ENCODE measurements around the gene SERF2.
"Not testable (repeated sequence)": the region's sequence is repeated elsewhere in the genome, so short reads cannot be mapped to it uniquely, and the experiment has no call there.

The SERF2 gene
- total RNA-seq: 204 to 244 reads per million in 2 donors

- DNase-seq: peak; percentile 100
Measured at GRCh38 chr15:43791993-43792760, at the start of gene SERF2. TSS of gene SERF2 (plus strand) at chr15:43792320. CDS start at chr15:43792377, 57 bp downstream.

GRCh38 chr15:43746245-43746902 is 45.7 kb upstream of the SERF2 start, which contains the start of gene PDIA3:
TSS of gene PDIA3 (plus strand) at chr15:43746438. CDS start at chr15:43746540, 102 bp downstream.
- peak; percentile 88 for DNase-seq

- not testable (repeated sequence) for DNase-seq
Measured at GRCh38 chr15:43746903-43747309, 45.2 kb upstream of the SERF2 start.

DNA sequence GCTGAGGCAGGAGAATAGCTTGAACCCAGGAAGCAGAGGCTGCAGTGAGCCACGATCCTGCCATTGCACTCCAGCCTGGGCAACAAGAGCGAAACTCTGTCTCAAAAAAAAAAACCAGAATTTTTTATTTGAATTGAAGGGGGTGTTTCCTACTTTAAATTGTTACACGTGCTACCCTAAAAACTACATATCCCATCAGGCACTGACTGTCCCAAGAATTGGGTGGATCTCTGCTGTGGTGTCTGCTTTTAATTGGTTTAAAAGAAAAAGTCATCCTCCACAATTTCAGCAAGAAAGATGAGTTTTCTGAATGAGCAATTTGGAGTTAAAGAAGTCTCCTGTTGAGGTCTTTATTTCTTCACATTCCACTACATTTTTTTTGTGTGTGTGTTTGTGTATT is 43.7 kb upstream of the SERF2 start:
- no peak for DNase-seq

- no peak for DNase-seq
Measured at GRCh38 chr15:43749690-43750345, 42.3 kb upstream of the SERF2 start.

DNA sequence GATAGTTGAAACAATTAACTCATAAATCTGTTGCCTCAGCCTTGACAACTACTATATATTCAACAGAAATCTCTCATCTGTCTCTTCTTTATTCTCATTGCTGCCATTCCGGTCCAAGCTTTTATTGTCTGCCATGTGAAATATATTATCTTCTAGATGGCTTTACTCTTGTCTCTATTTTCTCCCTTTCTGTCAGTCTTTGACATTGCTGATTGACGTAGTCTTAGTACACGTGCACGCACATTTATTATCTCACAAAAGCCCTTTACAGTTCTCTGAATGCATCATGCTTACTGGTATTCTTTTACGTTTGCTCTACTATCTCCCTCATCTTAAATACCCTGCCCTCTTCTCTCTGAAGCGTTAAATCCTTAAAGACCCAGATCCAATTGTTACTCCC is 40.2 kb upstream of the SERF2 start:
- DNase-seq: no peak

GRCh38 chr15:43762824-43763223 is 29.3 kb upstream of the SERF2 start:
- DNase-seq: no peak

DNA sequence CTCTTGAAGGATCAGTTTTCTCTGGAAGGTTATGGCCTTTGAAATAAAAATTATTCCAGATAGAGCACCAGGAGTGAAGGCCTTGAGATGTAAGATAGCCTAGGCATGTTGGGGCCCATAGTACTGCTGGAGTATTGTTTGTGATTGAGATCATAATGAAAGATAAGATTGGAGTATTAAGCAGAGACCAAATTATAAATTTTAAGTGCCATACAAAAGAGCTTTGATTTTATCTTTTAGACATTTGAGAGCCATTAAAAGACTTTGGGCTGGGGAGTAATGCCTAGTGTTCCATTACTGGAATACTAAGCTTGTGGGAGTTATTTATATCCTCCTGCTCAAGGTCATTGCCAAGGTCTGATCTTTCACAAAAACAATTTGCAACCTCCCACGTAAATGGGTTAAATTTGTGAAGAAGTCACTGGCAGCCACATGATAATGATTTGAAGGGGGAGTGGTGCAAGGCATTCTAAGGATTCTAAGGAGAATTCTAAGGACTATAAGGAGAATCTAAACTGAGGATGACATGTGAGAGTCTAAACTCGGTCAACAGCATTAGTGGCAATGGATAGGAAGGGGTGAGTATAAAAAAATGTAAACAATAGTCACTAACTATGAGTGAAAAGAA is 28.2 kb upstream of the SERF2 start:
- DNase-seq: no peak

- DNase-seq: no peak
Measured at GRCh38 chr15:43769584-43770228, 22.4 kb upstream of the SERF2 start.

DNA sequence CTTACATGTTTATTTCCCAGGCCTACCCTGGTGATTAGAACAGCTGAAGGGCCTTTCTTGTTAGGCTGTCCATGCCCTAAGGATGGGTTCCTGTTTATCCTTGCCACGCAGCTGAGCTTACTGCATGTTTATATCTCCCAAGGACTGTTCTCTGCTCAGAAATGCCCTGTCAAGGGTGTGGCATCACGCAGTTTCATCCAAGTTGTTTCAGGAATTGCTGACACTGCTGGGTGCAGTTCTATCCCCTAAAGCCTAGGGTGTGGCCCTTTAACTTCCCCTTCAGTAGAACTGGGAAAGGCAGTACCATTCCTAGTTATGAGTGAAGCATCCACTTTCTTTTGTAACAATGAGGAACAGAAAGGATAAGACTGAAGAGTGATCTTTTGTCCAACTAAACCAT is 20.3 kb upstream of the SERF2 start:
- no peak for DNase-seq

DNA sequence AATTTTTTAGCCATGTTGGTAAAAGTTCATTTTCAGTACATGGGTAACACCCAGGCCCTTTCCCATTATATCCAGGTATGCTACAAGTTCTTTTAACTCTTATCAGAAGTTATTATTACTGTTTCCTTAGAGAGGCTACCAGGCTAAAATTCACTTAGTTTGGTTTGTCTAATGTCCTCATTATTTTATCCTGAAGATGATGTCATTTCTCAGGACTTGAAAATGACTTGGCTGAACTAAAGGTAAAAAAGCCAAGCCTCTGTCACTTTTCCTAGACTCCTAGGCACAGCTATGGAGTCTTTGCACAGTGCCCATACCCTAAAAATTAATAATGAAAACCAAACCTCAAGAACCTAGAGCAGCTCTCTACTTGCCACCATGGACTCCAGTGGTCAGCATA is 19.5 kb upstream of the SERF2 start:
- DNase-seq: no peak

- DNase-seq: no peak
Measured at GRCh38 chr15:43774062-43774461, 18.1 kb upstream of the SERF2 start.

- DNase-seq: no peak
Measured at GRCh38 chr15:43775411-43775965, 16.6 kb upstream of the SERF2 start.

GRCh38 chr15:43776101-43776717 is 15.9 kb upstream of the SERF2 start:
- DNase-seq: peak; percentile 21

DNA sequence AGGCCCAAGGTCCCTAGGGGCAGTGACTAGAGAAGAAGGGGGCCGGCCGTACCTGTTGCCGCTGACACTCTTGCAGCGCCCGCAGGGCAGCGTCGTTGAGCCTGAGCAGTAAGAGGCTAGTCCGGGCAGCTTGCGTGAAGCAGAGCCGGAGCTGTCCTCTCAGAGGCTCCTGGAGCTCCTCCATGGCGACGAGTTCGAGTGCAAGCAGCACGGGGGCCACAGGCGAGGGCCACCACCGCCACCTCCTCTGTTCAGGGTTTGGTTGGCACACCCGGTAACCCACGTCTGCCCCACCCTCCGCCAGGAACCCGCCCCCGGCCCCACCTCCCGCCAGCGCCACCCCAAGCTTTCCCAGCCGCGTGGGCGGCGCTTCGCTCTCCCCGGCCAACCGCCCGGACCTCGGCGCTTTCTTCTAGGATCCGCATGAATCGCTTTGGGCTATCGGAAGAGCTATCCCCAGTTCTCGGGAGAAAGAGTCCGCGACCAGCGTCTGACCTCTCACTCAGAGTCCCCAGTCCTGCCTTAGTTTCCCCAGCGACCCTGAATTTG is 15.3 kb upstream of the SERF2 start, which contains the start of gene ELL3:
TSS of gene ELL3 (minus strand) at position 249 of the 549 bp plus-strand sequence. CDS start at position 184, 65 bp downstream.
- peak; percentile 65 for DNase-seq

DNA sequence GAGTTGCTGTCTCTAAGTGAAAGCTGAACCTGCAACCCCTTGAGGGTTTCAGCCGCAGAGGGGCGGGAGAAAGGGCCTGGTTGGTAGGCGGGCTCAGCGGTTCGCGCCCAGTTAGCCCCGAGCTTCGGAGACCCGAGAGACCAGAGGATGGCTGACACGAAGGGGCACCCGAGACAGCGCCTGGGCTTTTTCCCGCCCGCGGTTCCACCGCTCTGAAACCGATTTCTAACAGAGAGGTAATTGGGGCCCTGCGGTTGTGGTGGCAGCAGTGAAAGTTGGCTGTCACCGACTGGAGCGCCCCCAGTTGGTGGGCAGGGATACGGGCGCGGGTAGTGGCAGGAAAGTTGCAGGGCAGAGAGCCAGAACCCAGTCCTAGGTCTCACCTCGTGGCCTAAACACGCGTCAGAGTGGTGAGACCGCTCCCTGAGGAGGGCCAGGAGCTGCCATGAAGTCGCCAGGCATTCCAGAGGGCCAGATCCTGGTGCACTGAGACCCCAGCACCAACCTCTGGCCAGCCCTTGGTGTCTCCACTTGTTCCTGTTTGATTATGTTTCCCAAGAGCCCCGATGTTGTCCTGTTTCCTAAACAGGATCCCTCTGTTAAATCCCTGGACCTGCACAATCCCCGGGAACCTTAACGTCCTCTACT is 14.7 kb upstream of the SERF2 start:
- peak; percentile 71 for DNase-seq

GRCh38 chr15:43779016-43779415 is 13.1 kb upstream of the SERF2 start:
- DNase-seq: no peak

DNA sequence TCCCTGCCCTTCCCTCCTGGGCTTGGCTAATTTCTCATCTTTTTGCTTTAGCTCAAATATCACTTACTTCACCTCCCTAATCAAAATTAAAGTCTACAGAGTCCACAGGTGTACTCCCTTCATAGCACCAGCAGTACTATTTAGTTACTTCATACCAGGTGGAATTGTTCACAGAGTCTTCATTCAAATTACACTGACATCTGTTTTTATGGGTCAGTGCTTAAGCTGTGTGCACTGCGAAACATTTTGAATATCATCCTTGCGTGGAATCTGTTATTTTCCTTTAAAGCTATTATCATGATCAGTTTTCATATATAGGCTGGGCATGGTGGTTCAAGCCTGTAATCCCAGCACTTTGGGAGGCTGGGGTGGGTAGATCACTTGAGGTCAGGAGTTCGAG is 2.7 kb upstream of the SERF2 start:
- no peak for DNase-seq

DNA sequence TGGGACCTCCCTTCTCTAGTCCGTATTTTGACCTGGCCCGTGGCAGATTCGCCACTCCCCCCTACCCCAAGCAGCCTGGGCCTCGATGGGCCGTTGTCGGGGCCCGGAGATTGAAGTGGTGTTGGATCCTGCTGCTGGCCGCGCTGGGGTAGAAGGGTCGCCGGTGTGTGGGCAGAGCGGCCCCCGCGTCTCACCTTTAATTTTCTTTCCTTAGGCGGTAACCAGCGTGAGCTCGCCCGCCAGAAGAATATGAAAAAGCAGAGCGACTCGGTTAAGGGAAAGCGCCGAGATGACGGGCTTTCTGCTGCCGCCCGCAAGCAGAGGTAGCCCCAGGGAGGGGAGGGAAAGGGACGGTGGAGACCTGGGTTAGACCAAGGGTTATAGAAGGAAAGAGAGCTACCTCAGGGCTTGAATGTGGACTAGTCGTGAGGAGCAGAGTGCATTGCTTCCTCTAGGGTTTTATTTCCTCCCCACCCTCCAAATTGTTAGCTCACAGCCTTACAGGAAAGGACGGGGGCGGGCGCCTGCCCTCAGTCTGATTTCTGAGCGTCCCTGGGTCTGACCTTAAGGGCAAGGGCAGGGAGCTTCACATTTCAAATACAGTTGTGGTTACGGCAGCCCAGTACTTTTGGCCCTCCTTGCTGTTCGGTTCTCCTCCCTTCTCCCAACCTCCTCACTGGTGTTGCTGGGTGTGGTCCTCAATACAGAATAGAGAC is 799 bp downstream of the SERF2 start:
- DNase-seq: no peak

- no peak for DNase-seq
Measured at GRCh38 chr15:43793647-43794046, 1.5 kb downstream of the SERF2 start.

Measured in activated gamma-delta T cell (primary cell).